HUDEP-2 (cell line): ENCODE results near the gene ERGIC1.
A peak's percentile ranks its signal among the peaks of the same experiment; 100 is the strongest.
"Not testable (repeated sequence)": the region's sequence is repeated elsewhere in the genome, so short reads cannot be mapped to it uniquely, and the experiment has no call there.

Source experiments
- DNase-seq, 76 experiments: peaks; one replicate each; lab custom pipeline; 2025; ENCODE audit not compliant: unreplicated experiment in 76 of 76; lab: John Stamatoyannopoulos, UW

The ERGIC1 gene, protein sequence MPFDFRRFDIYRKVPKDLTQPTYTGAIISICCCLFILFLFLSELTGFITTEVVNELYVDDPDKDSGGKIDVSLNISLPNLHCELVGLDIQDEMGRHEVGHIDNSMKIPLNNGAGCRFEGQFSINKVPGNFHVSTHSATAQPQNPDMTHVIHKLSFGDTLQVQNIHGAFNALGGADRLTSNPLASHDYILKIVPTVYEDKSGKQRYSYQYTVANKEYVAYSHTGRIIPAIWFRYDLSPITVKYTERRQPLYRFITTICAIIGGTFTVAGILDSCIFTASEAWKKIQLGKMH

GRCh38 chr5:172833686-172834414 lies at the start of gene ERGIC1:
Gene ERGIC1 (plus strand): TSS chr5:172834251. CDS start chr5:172834414, 163 bp downstream.
- peak in 57 of 76 experiments; percentile 5 to 80 (median 53) for DNase-seq

DNA sequence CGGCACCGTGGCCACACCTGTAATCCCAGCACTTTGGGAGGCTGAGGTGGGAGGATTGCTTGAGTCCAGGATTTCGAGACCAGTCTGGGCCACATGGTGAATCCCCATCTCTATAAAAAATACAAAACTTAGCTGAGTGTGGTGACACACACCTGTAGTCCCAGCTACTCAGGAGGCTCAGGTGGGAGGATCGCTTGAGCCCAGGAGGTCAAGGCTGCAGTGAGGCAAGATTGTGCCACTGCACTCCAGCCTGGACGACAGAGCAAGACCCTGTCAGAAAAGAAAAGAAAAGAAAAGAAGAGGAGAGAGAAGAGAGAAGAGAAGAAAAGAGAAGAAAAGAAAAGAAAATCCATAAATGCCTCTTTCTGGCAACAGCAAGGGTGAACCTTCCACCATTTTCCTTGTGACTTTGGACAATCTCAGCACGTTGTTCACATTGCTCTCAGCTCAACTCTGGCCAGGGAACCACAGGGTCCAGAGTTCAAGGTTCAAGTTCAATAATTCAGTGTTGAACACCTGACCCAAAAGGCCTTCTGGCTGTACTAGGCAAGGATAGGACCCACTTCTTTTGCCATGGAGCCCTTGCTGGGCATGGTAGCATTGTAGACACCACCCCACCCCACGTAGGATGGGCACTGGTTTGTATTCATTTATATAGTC lies 48.5 kb upstream of the ERGIC1 start:
- no peak for DNase-seq

DNA sequence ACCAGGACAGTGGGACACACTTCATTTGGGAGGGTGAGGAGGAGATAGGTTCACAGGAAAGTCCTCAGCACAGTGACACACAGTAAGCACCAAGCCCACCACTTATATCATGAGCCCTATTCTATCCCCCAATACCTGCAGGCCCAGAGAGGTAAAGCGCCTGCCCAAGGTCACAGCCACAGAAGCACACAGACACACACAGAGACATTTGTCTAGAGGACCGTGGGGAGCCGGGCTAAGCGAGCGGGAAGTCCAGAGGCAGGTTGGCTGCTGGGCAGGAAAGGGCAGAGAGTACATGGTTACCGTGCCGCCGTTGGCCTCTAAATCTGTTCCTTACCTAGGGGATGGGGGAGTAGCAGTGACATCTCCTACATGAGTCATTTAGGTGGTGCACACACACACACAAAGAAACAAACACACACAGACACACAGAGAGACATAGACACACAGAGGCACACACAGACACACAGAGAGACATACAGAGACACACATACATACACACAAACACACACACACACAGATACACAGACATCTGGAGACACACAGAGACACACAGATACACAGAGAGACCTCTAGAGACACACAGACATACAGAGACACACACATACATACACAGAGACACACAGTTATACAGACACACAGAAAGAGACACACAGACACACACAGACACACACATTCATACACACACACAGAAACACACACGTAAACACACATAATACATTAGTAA lies 47.2 kb upstream of the ERGIC1 start:
- DNase-seq = no peak

DNA sequence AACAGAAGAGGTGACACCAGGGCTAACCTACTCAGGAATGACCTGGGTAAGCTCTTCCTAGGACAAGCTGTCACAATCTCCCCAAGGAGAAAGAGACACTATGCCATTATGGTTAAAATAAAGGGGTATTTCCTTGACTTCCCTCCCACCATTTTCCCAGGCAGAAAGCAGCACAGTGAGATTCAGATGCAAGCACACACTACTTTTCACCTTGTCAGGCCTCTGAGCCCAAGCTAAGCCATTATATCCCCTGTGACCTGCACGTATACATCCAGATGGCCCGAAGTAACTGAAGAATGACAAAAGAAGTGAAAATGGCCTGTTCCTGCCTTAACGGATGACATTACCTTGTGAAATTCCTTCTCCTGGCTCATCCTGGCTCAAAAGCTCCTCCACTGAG lies 46.5 kb upstream of the ERGIC1 start:
- not testable (repeated sequence) for DNase-seq

GRCh38 chr5:172788771-172789686 lies 45.0 kb upstream of the ERGIC1 start:
- peak in 66 of 76 experiments; percentile 8 to 69 (median 42) for DNase-seq

GRCh38 chr5:172789687-172790495 lies 44.2 kb upstream of the ERGIC1 start:
- peak in 2 of 76 experiments; percentile 26 to 31 for DNase-seq

- DNase-seq = no peak
Measured at GRCh38 chr5:172790496-172790889, 43.6 kb upstream of the ERGIC1 start.

DNA sequence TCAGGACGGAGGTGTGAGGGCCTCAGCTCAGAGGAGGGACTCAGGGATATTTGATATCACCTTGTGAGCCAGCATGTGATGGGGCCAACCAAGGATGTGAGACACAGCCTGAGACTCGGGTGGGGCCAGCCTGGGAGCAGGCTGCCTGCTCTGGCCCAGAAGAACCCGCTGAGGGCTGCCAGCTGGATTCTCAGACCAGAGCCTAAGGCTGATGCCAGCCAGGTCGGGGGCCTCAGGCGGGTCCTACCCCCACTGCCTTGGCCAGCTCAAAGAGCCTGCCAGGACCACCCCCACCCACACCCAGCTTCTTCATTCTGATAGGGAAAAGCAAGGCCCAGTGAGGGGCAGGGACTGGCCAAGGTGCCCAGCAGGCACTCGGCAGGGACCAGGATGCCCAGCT lies 42.8 kb upstream of the ERGIC1 start:
- no peak for DNase-seq

GRCh38 chr5:172791726-172792445 lies 42.2 kb upstream of the ERGIC1 start:
- no peak for DNase-seq

GRCh38 chr5:172792701-172793570 lies 41.1 kb upstream of the ERGIC1 start:
- DNase-seq = no peak

DNA sequence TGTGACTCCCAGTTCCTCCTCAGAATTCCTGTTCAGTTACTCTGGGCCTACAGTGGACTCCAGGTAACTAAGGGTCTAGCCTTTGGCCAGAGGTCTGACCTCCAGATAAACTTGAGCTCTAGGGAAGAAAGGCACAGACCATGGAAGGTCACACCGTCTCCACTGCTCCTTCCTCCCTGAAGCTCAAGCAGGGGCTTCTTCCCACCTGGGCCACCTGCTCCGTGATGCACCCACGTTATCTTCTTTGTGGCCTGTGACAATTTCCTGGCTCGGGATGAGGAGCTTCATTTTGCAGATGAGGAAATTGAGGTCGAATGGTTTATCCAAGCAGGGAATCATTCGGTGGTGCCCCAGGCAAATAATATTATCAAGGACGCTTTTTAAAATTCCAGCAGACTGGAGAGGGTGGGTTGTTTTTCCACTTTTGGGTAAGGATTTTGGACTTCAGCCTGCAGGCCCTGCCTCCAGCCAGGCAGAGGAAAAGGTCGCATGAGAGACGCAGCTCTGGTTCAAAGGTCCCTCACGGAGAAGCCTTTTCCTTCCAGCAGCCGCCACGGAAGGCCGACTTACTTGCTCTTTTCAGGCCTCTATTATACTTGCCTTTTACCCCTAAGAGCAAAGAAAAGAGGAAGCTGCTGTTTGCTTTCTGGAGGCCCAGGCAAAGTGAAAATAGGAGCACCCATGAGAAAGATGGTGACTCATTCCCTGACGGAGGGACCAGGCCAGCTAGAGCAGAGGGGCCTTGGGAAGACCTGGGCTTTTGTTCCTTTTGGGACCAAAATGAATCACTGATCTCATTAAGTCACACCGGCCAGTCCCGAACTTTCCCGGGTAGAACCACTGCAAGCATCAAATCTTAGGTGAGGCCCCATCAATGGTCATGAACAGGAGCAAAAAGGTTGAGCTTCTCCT lies 40.2 kb upstream of the ERGIC1 start:
- DNase-seq = no peak

DNA sequence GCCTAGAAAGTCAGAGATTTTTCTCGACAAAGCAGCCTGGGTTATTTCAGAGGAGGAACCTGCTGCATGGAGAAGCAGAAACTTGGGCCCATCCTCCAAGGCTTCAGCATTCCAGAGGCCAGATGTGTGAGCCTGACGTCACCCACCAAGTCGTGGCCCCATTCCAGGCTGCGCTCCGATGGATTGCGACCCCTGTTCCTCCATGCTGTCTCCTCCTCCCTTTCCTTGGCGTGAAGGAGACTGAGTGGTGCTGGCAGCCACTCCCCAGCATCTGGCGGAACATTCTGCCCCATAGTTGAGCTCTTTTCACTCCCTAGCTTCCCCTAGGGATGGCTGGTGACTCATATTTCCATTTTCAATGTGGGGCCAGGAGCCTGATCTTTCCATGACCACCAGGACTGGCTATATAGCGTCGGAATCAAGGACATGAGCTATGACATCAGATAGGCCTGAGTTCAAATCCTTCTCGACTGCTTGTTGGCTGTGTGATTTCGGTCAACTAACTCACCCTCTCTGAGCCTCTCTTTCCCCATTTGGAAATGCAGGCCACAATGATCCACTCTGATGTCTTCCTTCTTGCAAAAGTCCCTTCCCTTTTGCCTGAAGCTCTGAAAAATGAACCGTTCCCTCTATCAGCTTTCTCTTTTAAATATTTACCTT lies 38.6 kb upstream of the ERGIC1 start:
- no peak for DNase-seq

DNA sequence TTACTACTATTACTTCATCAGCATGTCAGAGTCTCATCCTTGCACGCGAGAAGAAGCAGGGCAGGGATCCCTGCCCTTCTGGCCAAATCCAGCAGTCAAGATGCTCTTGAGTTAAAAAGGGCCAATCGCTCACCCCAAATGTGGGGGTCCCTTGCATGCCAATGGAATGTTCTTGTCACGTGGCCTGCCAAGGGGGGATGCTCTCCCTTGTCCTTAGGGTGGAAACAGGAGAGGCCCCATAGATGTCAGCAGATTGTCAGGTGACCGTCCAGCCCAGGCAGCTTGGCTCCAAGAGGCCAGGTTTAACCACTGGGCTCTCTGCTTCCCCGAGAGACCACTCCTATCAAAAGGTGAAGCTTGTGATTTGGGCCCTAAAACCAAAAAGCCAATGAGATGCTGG lies 37.7 kb upstream of the ERGIC1 start:
- DNase-seq = no peak

DNA sequence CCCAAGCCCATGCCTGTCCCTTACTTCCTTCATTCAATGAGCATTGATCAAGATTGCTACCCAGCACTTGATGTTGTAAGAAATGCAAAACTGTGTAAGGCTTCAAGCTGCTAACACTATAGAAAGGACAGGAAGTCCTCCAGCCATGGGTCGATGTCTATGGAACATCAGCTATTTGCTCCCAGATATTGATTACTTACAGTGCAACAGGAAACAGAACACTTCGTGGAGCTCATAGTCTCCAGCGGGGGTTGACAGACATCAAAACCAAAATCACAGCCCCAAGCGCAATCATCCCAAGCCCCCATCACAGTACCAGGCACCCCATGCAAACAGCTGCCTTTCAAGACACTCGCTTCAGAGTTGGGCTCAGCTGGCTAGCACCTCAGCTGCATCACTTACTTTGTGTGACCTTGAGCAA lies 36.3 kb upstream of the ERGIC1 start:
- no peak for DNase-seq

DNA sequence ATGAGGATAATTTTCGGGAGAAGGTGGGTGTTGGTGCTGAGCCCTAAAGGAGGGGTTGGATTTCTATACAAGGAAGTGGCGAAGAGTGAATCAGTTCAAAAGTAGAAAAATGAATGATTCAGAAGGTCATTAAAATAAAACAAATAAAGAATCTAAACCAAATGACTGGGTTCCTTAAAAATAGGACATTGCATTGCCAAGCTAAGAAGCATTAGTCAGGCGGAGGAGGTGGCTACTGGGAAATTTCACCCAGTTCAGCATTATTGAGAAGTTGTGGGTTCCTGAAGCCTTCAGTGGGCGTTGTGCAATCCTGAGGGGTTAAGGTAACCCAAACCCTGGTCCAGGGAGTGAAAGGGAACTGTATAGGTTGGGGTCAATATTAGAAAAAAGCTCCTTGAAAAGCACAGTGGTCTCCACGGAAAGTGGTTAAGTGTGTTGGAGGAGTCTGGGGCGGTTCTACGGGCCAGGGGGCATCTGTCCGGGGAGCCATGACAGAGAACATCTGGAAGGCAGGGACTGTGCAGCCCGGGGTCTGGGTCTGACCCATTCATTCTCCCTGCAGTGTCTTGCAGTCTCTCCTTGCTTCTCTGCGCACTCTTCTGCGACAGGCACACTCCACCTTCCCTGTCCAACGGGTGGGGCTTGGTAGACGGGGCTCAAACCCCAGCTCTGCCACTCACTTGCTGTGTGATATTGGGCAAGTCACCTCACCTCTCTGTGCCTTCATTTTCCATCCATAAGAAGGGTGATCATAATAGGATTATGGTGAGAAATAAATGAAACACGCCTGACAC lies 35.4 kb upstream of the ERGIC1 start:
- DNase-seq = no peak
